Liver (tissue), 3 donors: ENCODE data around the gene ALK.

ENCODE experiments used
- CTCF ChIP-seq: fragments of 150-350 bp; IDR thresholded peaks from 2 replicates; pipeline ENCODE4 v1.5.1; 2017; ENCODE audit warnings: improper control_type of control experiment, low read depth, low read length; ENCODE audit not compliant: missing input control
- GABPA ChIP-seq, 2 donors: IDR thresholded peaks in 1 of 2; conservative IDR thresholded peaks in 1 of 2; 2 replicates each; pipeline ENCODE4 v1.6.1; 2016; ENCODE audit warnings: antibody characterized with exemption in 2 of 2, mild to moderate bottlenecking in 1 of 2, moderate library complexity in 1 of 2
- HNF4G ChIP-seq: IDR thresholded peaks from 2 replicates; pipeline ENCODE4 v1.6.1; 2016; ENCODE audit warnings: antibody characterized with exemption
- JUND ChIP-seq, 2 donors: IDR thresholded peaks; 2 replicates each; pipeline ENCODE4 v1.6.1; 2016; ENCODE audit warnings: antibody characterized with exemption in 2 of 2
- NR2F2 ChIP-seq: IDR thresholded peaks from 2 replicates; pipeline ENCODE4 v1.6.1; 2016; ENCODE audit warnings: antibody characterized with exemption
- RAD21 ChIP-seq, 2 donors: IDR thresholded peaks; 2 replicates each; pipeline ENCODE4 v1.6.1; 2016; ENCODE audit warnings: antibody characterized with exemption in 2 of 2, mild to moderate bottlenecking in 2 of 2
- RXRA ChIP-seq, 2 donors: IDR thresholded peaks; 2 replicates each; pipeline ENCODE4 v1.6.1; 2017 to 2018; ENCODE audit warnings: antibody characterized with exemption in 2 of 2, mild to moderate bottlenecking in 1 of 2
- SP1 ChIP-seq: IDR thresholded peaks from 2 replicates; pipeline ENCODE4 v1.6.1; 2018; ENCODE audit warnings: antibody characterized with exemption, mild to moderate bottlenecking
- donor health status: healthy.
- donor health status: healthy.

- no peak for TF ChIP-seq GABPA (IDR thresholded peaks at IDR 0.05 in 1 of 2, conservative IDR thresholded peaks at IDR 0.05 in 1 of 2)
- TF ChIP-seq JUND (IDR thresholded peaks at IDR 0.05) = no peak
- no peak for TF ChIP-seq CTCF
- TF ChIP-seq RXRA (IDR thresholded peaks at IDR 0.05) = no peak
- TF ChIP-seq NR2F2 = no peak
- TF ChIP-seq HNF4G = no peak
- no peak for TF ChIP-seq SP1
- TF ChIP-seq RAD21 (IDR thresholded peaks at IDR 0.05) = no peak
Observed at GRCh38 chr2:29317077-29317517, 604.3 kb downstream of the ALK start.
